D721Med (cell line): ENCODE measurements around the gene NHERF1.

Experiments
- DNase-seq: peaks from one replicate; pipeline ENCODE4 v3.0.0; 2011; ENCODE audit warnings: low spot score; ENCODE audit not compliant: insufficient read length
- FAIRE-seq: peaks from 2 replicates; lab custom pipeline; 2011; peaks lifted over from hg19 to GRCh38; lab: Jason Lieb, UNC
- TF ChIP-seq, protein P1 (sequence below): IDR thresholded peaks from 2 replicates; pipeline ENCODE4 v1.5.1; 2012; ENCODE audit warnings: mild to moderate bottlenecking, control low read depth; ENCODE audit not compliant: insufficient read depth; ENCODE audit errors: missing control alignments

NHERF1 gene

DNA sequence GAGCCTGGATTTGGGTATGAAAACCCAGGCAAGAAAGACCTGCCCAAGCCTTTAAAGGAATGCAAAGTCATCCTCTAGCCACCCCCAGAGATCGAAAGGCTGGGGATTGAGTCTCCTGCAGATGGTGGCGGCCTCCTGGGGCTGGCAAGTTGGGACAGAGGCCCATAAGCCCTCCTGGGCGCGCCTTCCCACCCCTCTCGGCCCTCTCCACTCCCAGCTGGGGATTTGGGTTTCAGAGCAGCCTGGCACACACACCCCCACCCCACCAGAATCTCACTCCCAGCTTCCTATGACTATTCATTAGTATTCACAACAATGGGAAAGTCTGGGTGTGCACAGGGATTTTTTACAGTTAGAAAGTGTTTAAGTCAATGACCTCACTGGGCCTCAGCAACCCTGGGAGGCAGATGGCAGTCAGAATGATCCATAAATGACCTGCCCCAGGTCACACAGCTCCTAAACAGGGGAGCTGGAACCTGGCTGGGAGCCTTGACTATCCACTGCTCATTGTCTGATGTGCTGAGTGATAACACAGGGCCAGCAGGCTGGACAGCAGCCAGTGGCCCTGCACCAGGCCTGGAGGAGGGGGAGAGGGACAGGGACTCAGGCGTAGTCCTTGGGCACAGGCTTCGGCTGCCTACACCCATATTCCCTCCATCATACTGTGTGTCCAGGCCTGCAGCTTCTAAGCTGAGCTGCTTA is 12.1 kb downstream of the NHERF1 start:
- DNase-seq (no peak), FAIRE-seq (no peak)
- TF ChIP-seq, protein P1, sequence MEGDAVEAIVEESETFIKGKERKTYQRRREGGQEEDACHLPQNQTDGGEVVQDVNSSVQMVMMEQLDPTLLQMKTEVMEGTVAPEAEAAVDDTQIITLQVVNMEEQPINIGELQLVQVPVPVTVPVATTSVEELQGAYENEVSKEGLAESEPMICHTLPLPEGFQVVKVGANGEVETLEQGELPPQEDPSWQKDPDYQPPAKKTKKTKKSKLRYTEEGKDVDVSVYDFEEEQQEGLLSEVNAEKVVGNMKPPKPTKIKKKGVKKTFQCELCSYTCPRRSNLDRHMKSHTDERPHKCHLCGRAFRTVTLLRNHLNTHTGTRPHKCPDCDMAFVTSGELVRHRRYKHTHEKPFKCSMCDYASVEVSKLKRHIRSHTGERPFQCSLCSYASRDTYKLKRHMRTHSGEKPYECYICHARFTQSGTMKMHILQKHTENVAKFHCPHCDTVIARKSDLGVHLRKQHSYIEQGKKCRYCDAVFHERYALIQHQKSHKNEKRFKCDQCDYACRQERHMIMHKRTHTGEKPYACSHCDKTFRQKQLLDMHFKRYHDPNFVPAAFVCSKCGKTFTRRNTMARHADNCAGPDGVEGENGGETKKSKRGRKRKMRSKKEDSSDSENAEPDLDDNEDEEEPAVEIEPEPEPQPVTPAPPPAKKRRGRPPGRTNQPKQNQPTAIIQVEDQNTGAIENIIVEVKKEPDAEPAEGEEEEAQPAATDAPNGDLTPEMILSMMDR = no peak

DNA sequence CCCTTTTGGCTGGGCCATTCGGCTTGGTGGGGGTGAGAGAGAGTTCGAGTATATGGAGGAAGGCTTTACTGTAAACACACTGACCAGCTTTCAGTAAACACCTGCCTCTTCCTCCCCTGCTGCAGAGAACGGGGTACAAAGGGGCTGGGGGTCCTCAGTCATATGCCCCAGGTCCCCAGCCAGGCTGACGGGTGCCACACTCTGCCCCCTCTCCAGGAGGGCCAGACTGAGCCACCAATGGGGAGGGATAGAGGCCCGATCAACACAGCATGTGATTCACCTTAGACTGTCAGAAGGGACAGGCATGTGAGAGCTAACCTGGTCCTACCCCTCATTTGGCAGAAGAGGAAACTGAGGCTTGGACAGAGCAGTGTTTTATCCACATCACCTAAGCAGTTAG is 13.0 kb downstream of the NHERF1 start:
- DNase-seq (no peak), FAIRE-seq (no peak)
- TF ChIP-seq, protein P1 = no peak

DNA sequence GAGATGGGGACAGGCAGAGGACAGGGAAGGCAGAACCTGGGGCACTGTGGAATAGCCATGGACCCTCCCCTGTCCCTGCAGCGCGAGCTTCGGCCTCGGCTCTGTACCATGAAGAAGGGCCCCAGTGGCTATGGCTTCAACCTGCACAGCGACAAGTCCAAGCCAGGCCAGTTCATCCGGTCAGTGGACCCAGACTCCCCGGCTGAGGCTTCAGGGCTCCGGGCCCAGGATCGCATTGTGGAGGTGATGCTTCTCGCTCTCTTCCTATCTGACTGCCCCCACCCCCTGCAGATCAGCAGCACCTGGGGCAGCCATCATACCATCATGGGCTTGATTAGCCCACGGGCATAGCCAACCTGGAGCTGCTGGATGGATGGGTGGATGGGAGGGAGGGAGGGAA is 13.5 kb downstream of the NHERF1 start:
- FAIRE-seq (no peak), DNase-seq (no peak)
- TF ChIP-seq, protein P1 = no peak

DNA sequence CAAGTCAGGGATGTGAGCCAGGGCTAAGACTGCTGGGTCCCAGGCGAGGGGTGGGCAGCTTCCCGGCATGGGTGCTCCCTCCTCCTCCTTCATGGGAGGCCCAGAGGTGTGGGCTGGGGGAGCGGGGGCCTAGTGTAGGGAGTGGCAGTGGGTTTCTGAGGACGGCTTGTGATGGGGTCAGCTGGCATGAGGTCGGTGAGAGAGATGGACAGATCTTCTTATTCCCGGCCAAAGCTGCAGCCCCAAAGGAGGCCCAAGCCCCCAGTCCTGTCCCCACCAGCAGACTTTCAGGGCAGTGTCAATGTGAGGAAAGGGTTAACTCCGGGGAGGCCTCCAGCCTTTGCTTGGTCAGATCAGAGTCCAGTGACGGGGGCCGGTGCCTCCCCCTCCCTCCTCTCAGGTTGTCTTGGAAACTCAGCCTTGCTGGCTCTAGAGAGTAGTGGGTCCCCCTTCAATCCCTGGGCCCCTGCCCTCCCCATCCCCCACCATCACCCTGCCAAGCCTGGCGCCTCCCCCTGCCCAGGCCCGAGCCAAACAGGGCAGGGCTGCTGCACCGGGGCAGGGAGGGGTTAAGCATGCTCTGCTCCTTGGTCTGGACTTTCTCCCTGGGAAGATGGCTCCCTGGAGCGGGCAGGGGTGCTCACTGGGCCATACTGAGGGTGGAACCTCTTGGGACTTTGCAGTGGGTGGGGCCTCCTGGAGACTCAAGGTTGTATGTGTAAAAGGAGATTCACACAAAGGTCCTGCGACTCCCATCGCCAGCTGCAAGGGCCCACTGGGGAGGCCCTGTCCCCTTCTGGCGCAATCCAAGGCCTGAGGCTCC is 15.3 kb downstream of the NHERF1 start:
- no peak for FAIRE-seq
- TF ChIP-seq, protein P1 = no peak
- no peak for DNase-seq

DNA sequence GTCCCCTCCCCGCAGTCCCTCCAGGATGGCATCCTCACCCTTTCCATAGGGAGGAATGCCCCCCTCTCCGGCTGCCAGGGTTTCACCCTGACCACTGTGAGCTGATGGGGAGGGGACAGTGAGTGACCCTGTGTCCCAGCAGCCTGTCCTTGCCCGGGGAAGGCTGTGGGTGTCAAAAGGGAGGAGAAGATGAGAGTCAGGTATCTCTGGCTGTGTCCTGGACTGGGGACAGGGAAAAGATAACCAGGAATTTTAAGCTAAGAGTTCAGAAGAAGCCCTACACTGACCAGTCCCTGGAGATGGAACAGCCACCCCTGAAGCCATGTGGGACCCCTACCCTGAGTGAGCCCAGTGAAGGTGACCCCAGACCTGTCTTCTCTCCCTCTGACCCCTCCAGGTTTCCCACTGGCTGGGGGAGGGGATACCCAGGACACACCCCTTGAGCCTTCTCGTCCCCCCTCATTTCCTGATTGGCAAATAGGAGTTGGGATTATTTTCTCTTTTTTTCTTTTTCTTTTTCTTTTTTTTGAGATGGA is 16.4 kb downstream of the NHERF1 start:
- FAIRE-seq = no peak
- TF ChIP-seq, protein P1 = no peak
- DNase-seq = no peak

DNA sequence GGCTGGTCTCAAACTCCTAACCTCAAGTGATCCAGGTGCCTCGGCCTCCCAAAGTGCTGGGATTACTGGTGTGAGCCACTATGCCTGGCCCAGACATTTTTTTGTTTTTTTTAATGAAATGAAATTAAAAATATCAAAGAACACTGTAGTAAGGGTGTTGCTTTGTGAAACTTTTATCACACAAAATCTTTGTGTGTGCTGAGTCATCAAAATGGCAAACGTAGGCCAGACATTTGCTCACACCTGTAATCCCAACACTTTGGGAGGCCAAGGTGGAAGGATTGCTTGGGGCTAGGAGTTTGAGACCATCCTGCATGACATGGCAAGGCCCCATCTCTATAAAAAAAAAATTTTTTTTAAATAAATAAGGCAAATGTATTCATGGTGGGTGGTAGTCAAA is 18.0 kb downstream of the NHERF1 start:
- FAIRE-seq (no peak), DNase-seq (no peak)
- TF ChIP-seq, protein P1 = no peak
